ENCODE results near the gene B3GNT5.

Gene B3GNT5, protein sequence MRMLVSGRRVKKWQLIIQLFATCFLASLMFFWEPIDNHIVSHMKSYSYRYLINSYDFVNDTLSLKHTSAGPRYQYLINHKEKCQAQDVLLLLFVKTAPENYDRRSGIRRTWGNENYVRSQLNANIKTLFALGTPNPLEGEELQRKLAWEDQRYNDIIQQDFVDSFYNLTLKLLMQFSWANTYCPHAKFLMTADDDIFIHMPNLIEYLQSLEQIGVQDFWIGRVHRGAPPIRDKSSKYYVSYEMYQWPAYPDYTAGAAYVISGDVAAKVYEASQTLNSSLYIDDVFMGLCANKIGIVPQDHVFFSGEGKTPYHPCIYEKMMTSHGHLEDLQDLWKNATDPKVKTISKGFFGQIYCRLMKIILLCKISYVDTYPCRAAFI

GRCh38 chr3:183252973-183253527, at the start of gene B3GNT5:
TSS of gene B3GNT5 (plus strand) at chr3:183253253. CDS start at chr3:183269799, 16,546 bp downstream.
- Mint-ChIP-seq H3K36me3 (ENCODE audit: low read depth) (peaks cover 21% of the 10 kb centered on the region), H3K4me3 (peak within 1 kb of the TSS; percentile 86), H3K27me3 (ENCODE audit: low read depth, poor library complexity) (peaks cover 7% of the 10 kb centered on the region), H3K4me1 (peaks cover 43% of the 10 kb centered on the region), H3K9me3 (no peaks in the 10 kb centered on the region), H3K27ac (no peak within 1 kb of the TSS)
- no peak for TF ChIP-seq CTCF (IDR thresholded peaks at IDR 0.05)
- peak; percentile 58 for DNase-seq

GRCh38 chr3:183203670-183204069, 49.4 kb upstream of the B3GNT5 start:
- no peak overlapping the region for H3K4me3 Mint-ChIP-seq
- TF ChIP-seq CTCF (IDR thresholded peaks at IDR 0.05): no peak
- H3K27ac Mint-ChIP-seq: no peak overlapping the region
- DNase-seq: no peak
- H3K27me3 Mint-ChIP-seq (ENCODE audit: low read depth, poor library complexity): peaks cover 12% of the 10 kb centered on the region
- H3K36me3 Mint-ChIP-seq (ENCODE audit: low read depth): peaks cover 3% of the 10 kb centered on the region
- H3K4me1 Mint-ChIP-seq: peaks cover 4% of the 10 kb centered on the region
- H3K9me3 Mint-ChIP-seq: peaks cover 46% of the 10 kb centered on the region

- DNase-seq: no peak
- Mint-ChIP-seq H3K4me1 (peaks cover 4% of the 10 kb centered on the region), H3K27ac (no peak overlapping the region), H3K27me3 (ENCODE audit: low read depth, poor library complexity) (peaks cover 9% of the 10 kb centered on the region), H3K9me3 (peaks cover 19% of the 10 kb centered on the region), H3K4me3 (no peak overlapping the region), H3K36me3 (ENCODE audit: low read depth) (no peaks in the 10 kb centered on the region)
- TF ChIP-seq CTCF (IDR thresholded peaks at IDR 0.05): no peak
These were observed 44.8 kb upstream of the B3GNT5 start for GRCh38 chr3:183208260-183208659.

GRCh38 chr3:183208800-183209199, 44.3 kb upstream of the B3GNT5 start:
- H3K9me3 Mint-ChIP-seq: peaks cover 13% of the 10 kb centered on the region
- H3K4me1 Mint-ChIP-seq: peaks cover 6% of the 10 kb centered on the region
- no peak overlapping the region for H3K27ac Mint-ChIP-seq
- H3K27me3 Mint-ChIP-seq (ENCODE audit: low read depth, poor library complexity): peaks cover 11% of the 10 kb centered on the region
- H3K36me3 Mint-ChIP-seq (ENCODE audit: low read depth): no peaks in the 10 kb centered on the region
- H3K4me3 Mint-ChIP-seq: no peak overlapping the region
- TF ChIP-seq CTCF (IDR thresholded peaks at IDR 0.05): no peak
- DNase-seq: no peak

DNA sequence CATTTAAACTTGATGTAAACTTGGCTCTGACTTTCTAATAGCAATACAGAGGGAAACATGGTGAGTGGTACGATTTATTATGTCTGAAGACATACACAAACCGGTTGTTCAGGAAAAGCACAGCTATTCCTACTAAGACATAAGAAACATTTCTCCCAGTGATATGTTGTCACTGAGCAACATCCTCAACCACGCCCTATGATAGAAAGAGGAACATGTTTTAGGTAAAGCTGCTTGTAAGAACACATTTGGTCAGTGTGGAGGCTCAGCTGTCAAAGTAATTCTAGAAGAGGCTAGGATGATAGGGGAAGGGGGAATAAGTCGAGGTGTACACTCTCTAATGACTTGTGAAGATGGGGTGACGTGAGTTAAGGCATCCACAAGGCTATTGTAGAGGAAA, 42.7 kb upstream of the B3GNT5 start:
- Mint-ChIP-seq H3K9me3 (peaks cover 4% of the 10 kb centered on the region), H3K4me3 (no peak overlapping the region), H3K27me3 (ENCODE audit: low read depth, poor library complexity) (peaks cover 9% of the 10 kb centered on the region), H3K4me1 (peaks cover 19% of the 10 kb centered on the region), H3K27ac (no peak overlapping the region), H3K36me3 (ENCODE audit: low read depth) (no peaks in the 10 kb centered on the region)
- no peak for DNase-seq
- TF ChIP-seq CTCF (IDR thresholded peaks at IDR 0.05): no peak

Measured in nephron progenitor cell (in vitro differentiated cells).